Calu3 (cell line): Measurements from ENCODE around the gene NMNAT3. TPM values are rescaled to one million over a fixed set of nuclear protein-coding genes. Genes with fewer than 3 reads are reported as not detected.

ENCODE experiments used
- BruUV-seq: library from RNA; stranded (reverse); fragments of 400-500 nt; replicated peaks from 2 replicates; lab custom pipeline; 2021; lab: Mats Ljungman, UMichigan
- CTCF ChIA-PET: fragments of 300-600 bp; sonication (Branson Sonifier 250); formaldehyde crosslinking; loops from one replicate; lab custom pipeline; 2022; ENCODE audit warnings: antibody characterized with exemption; lab: Charles Lee
- DNase-seq: peaks from one replicate; pipeline ENCODE4 v3.0.0; 2022
- H3K27ac Mint-ChIP-seq: one replicate; pipeline ENCODE4 v1.8.0; 2022; ENCODE audit warnings: mixed read lengths; ENCODE audit not compliant: unreplicated experiment
- H3K27me3 Mint-ChIP-seq: one replicate; pipeline ENCODE4 v1.8.0; 2022; ENCODE audit warnings: mixed read lengths; ENCODE audit not compliant: unreplicated experiment
- H3K36me3 Mint-ChIP-seq: one replicate; pipeline ENCODE4 v1.8.0; 2022; ENCODE audit warnings: mild to moderate bottlenecking, moderate library complexity, mixed read lengths; ENCODE audit not compliant: insufficient read depth, unreplicated experiment
- H3K4me1 Mint-ChIP-seq: one replicate; pipeline ENCODE4 v1.8.0; 2022; ENCODE audit warnings: mild to moderate bottlenecking, low read depth, mixed read lengths; ENCODE audit not compliant: unreplicated experiment
- H3K4me3 Mint-ChIP-seq: one replicate; pipeline ENCODE4 v1.8.0; 2022; ENCODE audit warnings: mild to moderate bottlenecking, low read depth, moderate library complexity, mixed read lengths; ENCODE audit not compliant: unreplicated experiment
- H3K9me3 Mint-ChIP-seq: one replicate; pipeline ENCODE4 v1.8.0; 2022; ENCODE audit warnings: low read depth, mixed read lengths; ENCODE audit not compliant: unreplicated experiment
- intact Hi-C: fragments of 100-400 bp; cut with micrococcal nuclease; formaldehyde crosslinking; loops from one replicate; pipeline ENCODE4 v1.10.0; 2022; ENCODE audit not compliant: unreplicated experiment
- total RNA-seq: library from RNA; stranded (reverse); gene quantifications from 2 replicates; pipeline ENCODE4 v1.2.3, GENCODE V29; 2022
- TF ChIP-seq, protein P1 (sequence below): fragments of 200-600 bp; IDR thresholded peaks from one replicate; pipeline ENCODE4 v1.8.0; 2022; ENCODE audit warnings: antibody characterized with exemption; ENCODE audit not compliant: unreplicated experiment

NMNAT3 gene
- total RNA-seq, 1 experiment from 2014 or later: 7.2 TPM

DNA sequence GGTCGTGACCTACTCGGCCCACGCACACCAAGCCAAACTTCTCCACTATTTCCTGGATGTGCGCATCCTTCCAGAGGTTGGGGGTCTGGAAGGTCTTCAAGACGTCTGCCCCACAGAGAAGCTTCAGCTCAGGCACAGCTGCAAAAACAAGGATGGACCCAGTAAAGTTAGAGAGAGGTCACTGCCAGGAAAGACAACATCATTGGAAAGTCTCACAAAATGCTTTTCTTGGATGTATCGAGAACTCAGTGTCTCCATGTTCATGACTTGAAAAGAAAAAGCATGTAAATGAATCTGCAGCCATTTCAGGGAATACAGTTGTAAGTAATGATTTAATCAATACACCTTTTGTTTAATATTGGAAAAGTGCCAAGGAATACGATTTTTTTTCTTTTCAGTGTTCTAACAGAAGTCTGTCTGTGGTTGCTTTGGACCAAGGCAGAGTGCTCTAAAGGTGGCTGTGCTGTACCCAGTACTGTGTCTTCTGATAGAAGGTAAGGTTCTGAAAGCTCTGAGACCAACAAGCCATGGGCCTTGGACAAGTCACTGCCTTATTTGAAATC is 116.4 kb downstream of the NMNAT3 start:
- DNase-seq: no peak
- H3K9me3 Mint-ChIP-seq: no peaks in the 10 kb centered on the region
- no peak overlapping the region for H3K27ac Mint-ChIP-seq
- no peaks in the 10 kb centered on the region for H3K27me3 Mint-ChIP-seq
- CTCF ChIA-PET: interaction anchor here (0.7 to 1.7 kb wide), 9 partner anchors 27 to 207 kb away, joined by 4 to 16 read pairs (median 5); partner anchors contain the start of gene COPB2
- no peaks in the 10 kb centered on the region for H3K36me3 Mint-ChIP-seq
- TF ChIP-seq, protein P1, sequence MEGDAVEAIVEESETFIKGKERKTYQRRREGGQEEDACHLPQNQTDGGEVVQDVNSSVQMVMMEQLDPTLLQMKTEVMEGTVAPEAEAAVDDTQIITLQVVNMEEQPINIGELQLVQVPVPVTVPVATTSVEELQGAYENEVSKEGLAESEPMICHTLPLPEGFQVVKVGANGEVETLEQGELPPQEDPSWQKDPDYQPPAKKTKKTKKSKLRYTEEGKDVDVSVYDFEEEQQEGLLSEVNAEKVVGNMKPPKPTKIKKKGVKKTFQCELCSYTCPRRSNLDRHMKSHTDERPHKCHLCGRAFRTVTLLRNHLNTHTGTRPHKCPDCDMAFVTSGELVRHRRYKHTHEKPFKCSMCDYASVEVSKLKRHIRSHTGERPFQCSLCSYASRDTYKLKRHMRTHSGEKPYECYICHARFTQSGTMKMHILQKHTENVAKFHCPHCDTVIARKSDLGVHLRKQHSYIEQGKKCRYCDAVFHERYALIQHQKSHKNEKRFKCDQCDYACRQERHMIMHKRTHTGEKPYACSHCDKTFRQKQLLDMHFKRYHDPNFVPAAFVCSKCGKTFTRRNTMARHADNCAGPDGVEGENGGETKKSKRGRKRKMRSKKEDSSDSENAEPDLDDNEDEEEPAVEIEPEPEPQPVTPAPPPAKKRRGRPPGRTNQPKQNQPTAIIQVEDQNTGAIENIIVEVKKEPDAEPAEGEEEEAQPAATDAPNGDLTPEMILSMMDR: no peak
- no TSS peak for BruUV-seq
- no peak overlapping the region for H3K4me3 Mint-ChIP-seq
- intact Hi-C loops: no loop called here
- peaks cover 36% of the 10 kb centered on the region for H3K4me1 Mint-ChIP-seq

DNA sequence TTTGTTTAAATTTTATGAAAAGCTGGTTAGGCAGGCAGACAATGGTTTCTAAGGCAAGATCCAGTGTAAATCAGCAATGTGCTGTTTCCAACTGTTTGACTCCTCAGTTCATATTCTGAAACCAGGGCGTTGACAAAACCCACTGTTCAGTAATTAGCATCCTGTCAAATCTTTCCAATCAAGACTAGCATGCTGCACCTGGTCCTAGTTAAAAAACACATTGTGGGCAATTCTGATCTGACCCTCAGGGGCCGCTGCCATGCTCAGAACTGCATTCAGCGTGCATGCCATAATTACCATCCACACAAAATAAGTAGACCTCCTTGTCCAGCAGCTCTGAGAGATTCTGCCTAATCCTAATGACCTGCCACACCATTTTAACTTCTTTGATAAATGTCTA is 117.4 kb downstream of the NMNAT3 start:
- Mint-ChIP-seq H3K36me3 (no peaks in the 10 kb centered on the region), H3K9me3 (no peaks in the 10 kb centered on the region), H3K27ac (no peak overlapping the region), H3K27me3 (no peaks in the 10 kb centered on the region), H3K4me1 (peaks cover 36% of the 10 kb centered on the region), H3K4me3 (no peak overlapping the region)
- intact Hi-C loops: no loop called here
- CTCF ChIA-PET: interaction anchor here (1.1 kb wide), 1 partner anchor 132 kb away, joined by 4 read pairs; no protein-coding TSS in a partner anchor
- BruUV-seq: no TSS peak
- DNase-seq: no peak
- TF ChIP-seq, protein P1: no peak

DNA sequence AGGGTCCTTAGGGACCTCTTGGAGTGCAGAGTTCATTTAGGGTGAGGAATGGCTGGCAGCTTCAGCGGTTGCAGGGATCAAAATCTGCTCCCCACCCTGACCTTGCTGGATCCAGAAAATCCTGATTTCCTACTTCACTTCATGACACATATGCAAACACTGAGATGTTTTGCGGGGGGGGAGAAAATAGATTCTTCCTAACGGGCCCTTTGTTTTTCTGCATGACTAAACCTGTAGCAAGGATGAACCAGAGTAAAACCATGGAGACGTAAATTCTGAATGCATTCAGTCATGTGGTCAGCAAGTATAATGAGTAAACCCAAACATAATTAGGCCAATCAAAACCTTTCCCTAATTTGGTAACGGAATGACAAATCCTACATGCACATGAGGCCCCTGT is 118.2 kb downstream of the NMNAT3 start:
- CTCF ChIA-PET: interaction anchor here (1.1 to 1.3 kb wide), 2 partner anchors 132 to 205 kb away, joined by 4 read pairs; no protein-coding TSS in a partner anchor
- intact Hi-C loops: no loop called here
- TF ChIP-seq, protein P1: no peak
- BruUV-seq: no TSS peak
- no peak overlapping the region for H3K27ac Mint-ChIP-seq
- no peaks in the 10 kb centered on the region for H3K9me3 Mint-ChIP-seq
- H3K36me3 Mint-ChIP-seq: no peaks in the 10 kb centered on the region
- peak; percentile 49 for DNase-seq
- peaks cover 7% of the 10 kb centered on the region for H3K27me3 Mint-ChIP-seq
- H3K4me1 Mint-ChIP-seq: peaks cover 36% of the 10 kb centered on the region
- no peak overlapping the region for H3K4me3 Mint-ChIP-seq

DNA sequence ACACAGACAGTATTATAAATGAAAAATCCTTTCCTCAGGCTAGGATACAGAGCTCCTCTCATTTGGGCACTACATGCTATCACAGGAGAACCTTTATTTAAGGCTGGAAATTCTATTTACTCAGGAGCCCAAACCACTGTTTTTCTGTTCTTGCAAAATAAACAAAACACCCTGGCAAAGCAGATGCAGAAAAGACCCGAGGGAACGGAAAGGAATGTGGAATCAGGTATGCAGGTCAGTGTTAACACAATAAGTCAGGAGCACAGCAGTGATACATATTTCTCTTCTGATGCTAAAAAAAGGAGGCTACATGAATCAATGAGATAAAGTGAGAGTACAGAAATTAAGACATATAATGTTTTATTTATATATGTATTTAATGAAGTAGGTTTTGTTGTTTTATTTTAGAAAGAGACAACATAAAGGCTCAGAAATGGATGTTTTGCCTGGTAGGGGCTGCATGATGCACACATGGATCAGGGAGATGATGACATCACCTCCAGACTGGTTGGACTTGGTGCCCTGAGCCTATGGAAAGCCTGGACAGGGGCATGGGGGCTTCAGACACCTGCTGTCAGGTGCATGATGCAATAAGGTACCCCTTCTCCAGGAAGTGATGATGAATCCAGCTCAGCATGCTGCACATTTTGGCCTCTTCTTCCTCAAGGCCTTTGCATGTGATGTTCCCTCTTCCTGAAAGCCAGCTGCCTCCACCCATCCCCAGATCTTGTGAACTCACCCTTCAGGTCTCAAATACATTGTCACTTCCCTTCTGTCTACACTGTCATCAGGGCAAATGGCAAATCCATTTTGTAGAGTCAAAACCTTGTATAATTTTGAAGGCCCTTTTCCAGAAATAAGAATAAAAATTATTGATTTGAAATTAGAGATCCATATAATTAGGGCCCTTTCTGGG is 119.2 kb downstream of the NMNAT3 start:
- peaks cover 17% of the 10 kb centered on the region for H3K27me3 Mint-ChIP-seq
- DNase-seq: no peak
- no TSS peak for BruUV-seq
- H3K9me3 Mint-ChIP-seq: no peaks in the 10 kb centered on the region
- intact Hi-C loops: no loop called here
- CTCF ChIA-PET: interaction anchor here (1.3 kb wide), 1 partner anchor 204 kb away, joined by 4 read pairs; no protein-coding TSS in a partner anchor
- TF ChIP-seq, protein P1: no peak
- H3K4me3 Mint-ChIP-seq: no peak overlapping the region
- H3K4me1 Mint-ChIP-seq: peaks cover 36% of the 10 kb centered on the region
- H3K36me3 Mint-ChIP-seq: no peaks in the 10 kb centered on the region
- no peak overlapping the region for H3K27ac Mint-ChIP-seq
